NCI-H1930 (cell line): ENCODE measurements around the gene TMPRSS3.
A peak's percentile ranks its signal among the peaks of the same experiment; 100 is the strongest.

ENCODE experiments used
- DNase-seq, 2 experiments: peaks; one replicate each; lab custom pipeline; 2025; lab: John Stamatoyannopoulos, UW

TMPRSS3 gene

GRCh38 chr21:42388740-42389448, 7.0 kb downstream of the TMPRSS3 start:
- DNase-seq, result no peak

GRCh38 chr21:42387843-42388340, 8.0 kb downstream of the TMPRSS3 start:
- DNase-seq, result no peak

- no peak for DNase-seq
These were observed 8.7 kb downstream of the TMPRSS3 start for GRCh38 chr21:42387164-42387563.

- no peak for DNase-seq
These were observed 9.7 kb downstream of the TMPRSS3 start for GRCh38 chr21:42386034-42386591.

DNA sequence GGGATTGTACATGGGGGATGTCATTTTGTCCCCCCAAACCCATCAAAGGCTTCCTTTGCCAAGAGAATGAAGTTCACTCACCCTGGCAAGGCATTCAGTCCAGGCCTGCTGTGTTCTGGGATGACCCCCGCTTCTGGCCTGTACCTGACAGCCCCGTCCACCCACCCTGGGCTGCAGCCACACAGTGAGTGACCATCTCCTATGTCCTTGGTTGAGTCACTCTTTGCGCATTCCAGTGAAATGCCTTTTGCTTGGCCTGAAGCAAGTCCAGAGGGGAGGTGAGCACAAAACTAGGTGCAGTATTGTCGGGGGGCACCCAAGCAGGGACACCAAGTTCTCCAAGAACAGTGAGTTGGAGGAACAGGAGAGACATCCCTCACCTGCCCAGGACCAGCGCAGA, 10.2 kb downstream of the TMPRSS3 start:
- DNase-seq, result no peak

DNA sequence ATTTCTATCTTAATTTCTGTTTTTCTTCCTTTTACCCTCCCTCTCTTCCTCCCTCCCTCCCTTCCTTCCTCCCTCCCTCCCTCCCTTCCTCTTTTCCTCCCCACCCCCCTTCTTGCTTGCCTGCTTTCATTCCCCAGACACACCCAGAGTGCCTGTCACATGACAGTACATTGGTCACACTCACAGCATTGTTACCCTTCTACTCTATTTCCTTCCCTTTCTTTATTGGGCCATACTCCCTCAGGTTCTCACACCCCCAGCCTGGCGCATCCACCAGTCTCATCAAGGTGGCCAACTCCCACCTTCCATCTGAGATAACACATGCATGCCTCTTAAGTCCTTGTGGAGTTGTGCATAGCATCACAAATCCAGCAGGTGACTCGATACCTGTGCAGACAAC, 10.9 kb downstream of the TMPRSS3 start:
- DNase-seq, result no peak

DNA sequence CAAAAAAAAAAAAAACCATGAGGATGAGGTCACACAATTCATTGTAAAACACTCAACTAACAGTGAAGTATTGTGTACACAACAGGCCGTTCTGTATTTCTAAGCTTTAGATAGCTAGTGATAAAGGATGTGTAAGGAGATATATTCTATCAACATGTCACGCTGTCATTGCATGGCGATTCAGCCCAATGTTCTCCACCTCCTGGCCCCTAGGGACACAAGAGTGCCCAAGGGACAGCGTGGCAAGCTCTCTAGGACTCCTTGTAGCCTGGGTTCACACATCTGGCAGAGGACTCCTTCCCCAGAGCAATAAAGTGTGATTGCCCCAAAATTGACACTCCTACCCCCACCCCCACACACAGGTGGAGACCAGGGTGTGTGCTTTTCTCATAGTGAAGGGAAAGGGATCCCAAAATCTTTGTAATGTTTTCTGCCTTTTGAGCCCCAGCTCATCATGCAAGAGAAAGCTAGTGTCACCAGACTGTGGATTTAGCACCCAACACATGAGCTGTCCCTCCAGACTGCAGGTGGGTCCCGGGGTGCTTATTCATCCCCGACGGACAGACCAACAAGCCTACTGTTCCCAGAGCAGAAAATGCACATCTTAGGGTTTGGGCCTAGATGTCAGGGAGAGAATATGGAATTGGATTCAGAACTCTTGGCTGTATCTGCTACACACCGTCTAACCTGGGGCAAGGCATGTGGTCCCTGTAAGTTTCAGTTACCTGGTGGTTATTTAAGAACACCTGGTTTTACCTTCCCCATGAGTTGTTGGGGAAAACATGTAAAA, 11.5 kb downstream of the TMPRSS3 start:
- DNase-seq, result no peak

DNA sequence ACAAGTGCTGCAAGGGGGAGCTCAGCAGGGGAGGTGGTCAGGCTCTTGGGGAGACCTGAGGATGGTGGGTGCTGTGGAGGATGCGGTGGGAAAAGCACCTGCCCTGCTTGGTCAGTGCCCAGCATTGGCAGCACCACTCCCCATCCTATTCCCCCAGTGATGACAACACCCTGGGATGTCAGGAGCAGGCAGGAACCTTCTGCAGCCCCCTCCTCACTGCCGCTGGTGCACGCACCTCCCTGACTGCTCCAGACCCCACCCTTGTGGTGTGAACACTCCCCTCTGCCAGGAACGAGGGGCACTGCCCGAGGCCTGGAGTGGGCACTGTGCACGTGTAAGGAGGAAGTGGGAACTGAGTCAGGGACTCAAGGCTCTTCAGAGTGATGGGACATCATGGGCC, 12.5 kb downstream of the TMPRSS3 start:
- DNase-seq, result no peak

GRCh38 chr21:42382915-42383314, 12.9 kb downstream of the TMPRSS3 start:
- DNase-seq, result no peak

DNA sequence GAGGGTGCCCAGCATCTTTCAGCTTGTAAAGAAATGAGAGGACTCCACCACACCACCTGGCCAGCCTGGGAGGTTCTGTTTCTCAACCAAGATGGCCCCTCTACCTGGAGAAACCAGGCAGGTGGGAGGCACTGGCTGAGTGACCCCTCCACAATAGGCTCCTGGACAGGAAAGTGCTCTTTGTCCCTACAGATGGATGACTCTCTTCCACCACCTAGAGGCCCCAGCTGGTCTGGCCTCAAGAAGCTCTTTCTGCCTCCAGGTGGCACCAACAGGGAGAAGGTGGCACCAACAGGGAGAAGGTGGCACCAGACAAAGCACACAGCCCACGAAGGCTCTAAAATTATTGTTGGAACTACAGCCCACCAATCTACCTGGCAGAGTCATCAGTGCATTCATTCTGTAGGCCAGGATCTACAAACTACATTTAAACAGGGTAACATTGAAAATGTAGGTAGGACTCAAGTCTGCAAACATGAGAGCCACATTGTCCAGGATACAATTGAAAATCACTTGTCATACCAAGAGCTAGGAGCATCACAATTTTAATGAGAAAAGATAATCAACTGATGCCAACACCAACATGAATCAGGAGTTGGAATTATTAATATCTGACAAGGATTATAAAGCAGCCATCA, 14.4 kb downstream of the TMPRSS3 start:
- DNase-seq, result peak in 1 of 2 experiments; percentile 5

- DNase-seq, result no peak
These were observed 16.2 kb downstream of the TMPRSS3 start for GRCh38 chr21:42379426-42380215.

DNA sequence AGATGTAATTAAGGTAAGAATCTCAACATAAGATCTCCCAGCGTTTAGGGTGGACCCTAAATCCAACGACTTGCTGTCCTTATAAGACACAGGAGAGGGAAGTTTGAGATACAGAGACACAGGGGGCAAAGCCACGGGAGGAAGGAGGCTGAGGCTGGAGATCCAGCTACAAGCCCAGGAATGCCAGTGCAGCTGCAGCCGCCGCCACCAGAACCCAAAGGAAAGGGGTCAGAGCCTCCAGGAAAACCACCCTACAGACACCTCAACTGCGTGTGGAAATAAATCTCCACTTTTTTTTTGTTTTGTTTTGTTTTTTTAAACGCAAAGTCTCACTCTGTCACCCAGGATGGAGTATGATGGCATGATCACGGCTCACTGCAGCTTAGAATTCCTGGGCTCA, 17.4 kb downstream of the TMPRSS3 start:
- no peak for DNase-seq

GRCh38 chr21:42377951-42378340, 17.9 kb downstream of the TMPRSS3 start:
- no peak for DNase-seq

DNA sequence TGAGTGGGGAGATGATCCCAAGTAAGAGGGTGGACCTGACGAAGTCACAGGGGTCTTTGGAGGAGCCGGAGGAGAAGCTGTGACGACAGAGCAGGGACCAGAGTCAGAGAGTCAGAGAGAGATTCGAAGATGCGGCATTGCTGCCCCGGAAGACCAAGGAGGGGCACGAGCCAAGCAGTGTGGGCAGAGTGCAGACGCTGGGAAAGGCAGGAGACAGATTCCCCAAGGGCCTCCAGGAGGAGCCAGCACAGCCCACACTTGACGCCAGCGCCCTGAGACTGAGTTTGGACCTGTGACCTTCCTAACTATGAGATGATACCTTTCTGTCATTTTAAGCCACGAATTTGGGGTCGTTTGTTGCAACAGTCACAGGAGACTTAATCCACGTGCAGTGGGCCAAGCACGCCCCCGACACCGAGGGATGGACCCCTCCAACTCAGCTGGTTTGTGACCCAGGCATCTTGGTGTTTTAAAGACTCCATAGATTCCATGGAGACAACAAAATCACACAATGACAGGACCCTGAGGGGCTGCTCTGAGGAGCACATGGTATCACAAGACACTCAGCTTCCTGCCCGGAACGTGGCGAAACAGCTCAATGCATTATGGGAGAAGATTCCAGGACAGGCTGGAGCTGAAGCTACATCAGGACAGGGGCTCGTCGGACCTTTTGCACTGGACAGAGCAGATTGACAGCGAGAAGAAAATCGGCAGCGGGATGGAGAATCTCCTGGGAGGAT, 18.5 kb downstream of the TMPRSS3 start:
- no peak for DNase-seq

DNA sequence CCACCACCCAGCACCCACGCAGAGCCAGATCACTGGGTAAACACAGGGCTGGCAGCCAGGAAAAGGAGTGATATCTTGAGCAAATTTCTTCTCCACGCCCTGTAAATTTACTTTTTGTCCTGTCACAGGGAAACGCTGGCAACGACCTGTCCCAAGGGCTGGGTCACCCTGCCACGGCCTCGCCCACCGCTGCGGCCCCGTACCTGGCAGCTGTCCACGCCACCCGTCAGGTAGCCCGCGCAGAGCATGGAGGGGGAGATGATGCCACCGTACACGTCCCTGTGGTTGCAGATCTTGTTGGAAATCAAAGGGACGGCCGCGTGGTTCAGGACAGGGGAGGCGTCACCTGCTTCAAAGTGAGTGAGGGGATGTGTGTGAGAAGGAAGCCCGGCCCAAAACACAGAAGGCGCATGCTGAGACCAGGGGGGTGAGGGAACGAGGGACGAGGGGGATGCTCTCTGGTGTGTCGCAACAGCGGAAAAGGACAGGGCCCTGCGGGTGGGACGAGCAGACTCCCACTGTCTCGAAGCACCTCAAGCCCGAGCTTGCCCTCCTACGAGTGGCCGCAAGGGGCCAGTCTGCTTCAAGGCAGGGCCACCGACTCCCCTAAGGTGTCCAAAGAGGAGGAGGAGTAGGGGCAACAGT, 19.4 kb downstream of the TMPRSS3 start:
- no peak for DNase-seq

DNA sequence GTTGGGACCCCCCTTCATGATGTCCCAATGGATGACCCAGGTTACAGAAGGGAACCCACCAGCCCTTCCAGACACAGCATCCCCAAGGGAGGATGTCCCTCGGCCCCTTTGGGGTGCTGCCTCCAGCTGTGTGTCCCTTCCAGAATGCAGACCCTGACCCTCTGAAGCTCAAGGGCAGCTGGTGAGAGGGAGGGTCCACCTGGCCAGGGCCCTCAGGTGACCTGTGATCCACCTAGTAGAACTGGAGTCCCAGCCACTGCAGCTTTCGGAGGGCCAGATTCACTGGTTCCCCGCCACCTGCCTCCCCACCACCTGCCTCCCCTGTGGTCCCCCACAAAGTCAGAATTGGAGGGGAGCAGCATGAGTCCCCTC, 19.9 kb downstream of the TMPRSS3 start:
- no peak for DNase-seq

DNA sequence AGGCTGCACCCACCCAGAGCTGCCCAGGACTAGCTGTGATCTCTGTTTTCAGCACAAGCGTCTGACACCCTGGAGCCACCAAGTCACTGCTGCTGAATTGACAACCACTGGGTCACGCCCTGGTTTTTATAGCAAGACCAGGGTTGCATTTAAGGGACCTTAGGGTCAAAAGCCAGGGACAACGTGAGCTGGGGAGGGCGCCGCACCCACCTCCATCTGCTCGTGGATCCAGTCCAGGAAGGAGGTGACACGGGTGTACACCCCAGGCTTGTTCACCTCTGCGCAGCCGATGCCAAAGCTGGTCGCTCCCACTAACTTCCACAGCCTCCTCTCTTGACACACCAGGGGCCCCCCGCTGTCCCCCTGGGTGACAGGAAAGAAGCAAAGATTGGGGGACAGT, 20.3 kb downstream of the TMPRSS3 start:
- no peak for DNase-seq

- DNase-seq, result no peak
These were observed 20.9 kb downstream of the TMPRSS3 start for GRCh38 chr21:42374864-42375499.

GRCh38 chr21:42374457-42374856, 21.4 kb downstream of the TMPRSS3 start:
- DNase-seq, result no peak

DNA sequence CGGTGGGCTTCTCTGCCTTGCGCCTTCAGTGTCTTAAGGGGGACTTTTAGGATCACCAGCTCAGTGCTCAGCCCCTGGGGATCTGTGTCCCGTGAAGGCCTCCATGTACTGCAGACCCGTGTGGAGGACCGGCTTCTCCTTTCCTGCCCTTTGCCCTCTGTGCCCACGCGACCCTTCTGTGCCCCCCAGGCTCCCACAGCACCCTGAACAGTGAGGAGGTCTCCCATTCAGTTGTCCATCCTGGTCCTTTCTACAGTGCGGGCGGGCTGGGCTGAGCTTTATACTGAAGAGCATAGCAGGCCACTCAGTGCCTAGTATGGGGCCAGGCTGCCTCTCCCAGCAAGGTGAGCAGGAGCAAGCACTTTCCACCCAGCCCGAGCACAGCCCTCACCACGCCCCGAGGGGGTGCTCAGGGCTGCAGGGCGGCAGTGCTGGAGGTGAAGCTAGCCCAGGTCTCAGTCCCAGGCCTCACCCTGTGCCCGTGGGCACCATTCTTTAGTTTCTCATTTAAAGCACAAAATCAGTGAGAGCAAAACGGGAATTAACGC, 21.9 kb downstream of the TMPRSS3 start:
- DNase-seq, result no peak
